ENCODE measurements around the gene TRAF5.
"Not testable (repeated sequence)": the region's sequence is repeated elsewhere in the genome, so short reads cannot be mapped to it uniquely, and the experiment has no call there.

The TRAF5 gene

GRCh38 chr1:211377539-211378450 lies 51.2 kb downstream of the TRAF5 start:
- no peak for DNase-seq (ENCODE audit: low read depth in 3 of 3, low spot score in 1 of 3)

GRCh38 chr1:211378844-211379243 lies 52.2 kb downstream of the TRAF5 start:
- DNase-seq (ENCODE audit: low read depth in 3 of 3, low spot score in 1 of 3): no peak

GRCh38 chr1:211379446-211379845 lies 52.8 kb downstream of the TRAF5 start:
- no peak for DNase-seq (ENCODE audit: low read depth in 3 of 3, low spot score in 1 of 3)

- no peak for DNase-seq (ENCODE audit: low read depth in 3 of 3, low spot score in 1 of 3)
These were observed 55.0 kb downstream of the TRAF5 start for GRCh38 chr1:211381481-211382181.

GRCh38 chr1:211382182-211382713 lies 55.6 kb downstream of the TRAF5 start:
- DNase-seq (ENCODE audit: low read depth in 3 of 3, low spot score in 1 of 3): no peak

- DNase-seq (ENCODE audit: low read depth in 3 of 3, low spot score in 1 of 3): peak; percentile 35 to 66 (median 61)
These were observed 56.3 kb downstream of the TRAF5 start for GRCh38 chr1:211382714-211383480.

GRCh38 chr1:211384524-211384923 lies 57.9 kb downstream of the TRAF5 start:
- DNase-seq (ENCODE audit: low read depth in 3 of 3, low spot score in 1 of 3): no peak

GRCh38 chr1:211386921-211387320 lies 60.3 kb downstream of the TRAF5 start:
- no peak for DNase-seq (ENCODE audit: low read depth in 3 of 3, low spot score in 1 of 3)

GRCh38 chr1:211390829-211391228 lies 64.2 kb downstream of the TRAF5 start:
- DNase-seq (ENCODE audit: low read depth in 3 of 3, low spot score in 1 of 3): not testable (repeated sequence)

GRCh38 chr1:211393203-211393602 lies 66.6 kb downstream of the TRAF5 start:
- DNase-seq (ENCODE audit: low read depth in 3 of 3, low spot score in 1 of 3): no peak

GRCh38 chr1:211398266-211398930 lies 71.8 kb downstream of the TRAF5 start:
- DNase-seq (ENCODE audit: low read depth in 3 of 3, low spot score in 1 of 3): not testable (repeated sequence)

- not testable (repeated sequence) for DNase-seq (ENCODE audit: low read depth in 3 of 3, low spot score in 1 of 3)
These were observed 73.3 kb downstream of the TRAF5 start for GRCh38 chr1:211399851-211400393.

GRCh38 chr1:211401751-211402150 lies 75.1 kb downstream of the TRAF5 start:
- not testable (repeated sequence) for DNase-seq (ENCODE audit: low read depth in 3 of 3, low spot score in 1 of 3)

- DNase-seq (ENCODE audit: low read depth in 3 of 3, low spot score in 1 of 3): not testable (repeated sequence)
These were observed 79.5 kb downstream of the TRAF5 start for GRCh38 chr1:211406086-211406485.

GRCh38 chr1:211407749-211408148 lies 81.1 kb downstream of the TRAF5 start:
- not testable (repeated sequence) for DNase-seq (ENCODE audit: low read depth in 3 of 3, low spot score in 1 of 3)

- DNase-seq (ENCODE audit: low read depth in 3 of 3, low spot score in 1 of 3): no peak
These were observed 85.0 kb downstream of the TRAF5 start for GRCh38 chr1:211411639-211412038.

- DNase-seq (ENCODE audit: low read depth in 3 of 3, low spot score in 1 of 3): no peak
These were observed 89.1 kb downstream of the TRAF5 start for GRCh38 chr1:211415700-211416099.

- peak in 2 of 3 donors; percentile 6 to 10 for DNase-seq (ENCODE audit: low read depth in 3 of 3, low spot score in 1 of 3)
These were observed 89.6 kb downstream of the TRAF5 start for GRCh38 chr1:211416246-211416627.

- DNase-seq (ENCODE audit: low read depth in 3 of 3, low spot score in 1 of 3): peak in 1 of 3 donors; percentile 44
These were observed 90.1 kb downstream of the TRAF5 start for GRCh38 chr1:211416628-211417323.

- no peak for DNase-seq (ENCODE audit: low read depth in 3 of 3, low spot score in 1 of 3)
These were observed 93.8 kb downstream of the TRAF5 start for GRCh38 chr1:211420389-211420788.
